ENCODE measurements around the gene IGSF8.

IGSF8 gene

GRCh38 chr1:160076295-160076694 is 22.1 kb downstream of the IGSF8 start:
- ChIA-PET POLR2A (interaction anchor here (1.0 kb wide), 1 partner anchor 9 kb away, joined by 3 read pairs; no protein-coding TSS in a partner anchor), CTCF (interaction anchor here (0.9 to 9.2 kb wide), 5 partner anchors 10 to 34 kb away, joined by 3 to 100 read pairs (median 32); no protein-coding TSS in a partner anchor)
- 100% methylated on average over 2 of the region's 3 CpGs for WGBS (ENCODE audit: insufficient coverage)
- Histone ChIP-seq H3K4me1 (ENCODE audit: control extremely low read depth in 1 of 4, control insufficient read depth in 4 of 4, insufficient read depth in 4 of 4, low read length in 3 of 4) (peaks cover 0 to 2% (median 0%) of the 10 kb centered on the region in 4 experiments), H3K27ac (ENCODE audit: insufficient read depth in 1 of 2, low read depth in 1 of 2, low read length in 2 of 2, poor library complexity in 1 of 2, severe bottlenecking in 2 of 2) (no peak overlapping the region), H3K9me3 (ENCODE audit: control extremely low read depth in 1 of 5, control insufficient read depth in 4 of 5, insufficient read depth in 2 of 5, low read depth in 1 of 5, low read length in 4 of 5) (no peaks in the 10 kb centered on the region), H3K36me3 (ENCODE audit: control insufficient read depth in 4 of 4, insufficient read depth in 4 of 4, low read length in 3 of 4) (no peaks in the 10 kb centered on the region), H3K4me3 (ENCODE audit: control insufficient read depth in 1 of 7, extremely low read depth in 1 of 7, insufficient read depth in 4 of 7, low read depth in 2 of 7, low read length in 6 of 7) (no peak overlapping the region), H3K27me3 (replicated peaks in 2 of 5; ENCODE audit: control insufficient read depth in 4 of 5, insufficient read depth in 5 of 5, low read length in 4 of 5) (peaks cover 13 to 31% (median 29%) of the 10 kb centered on the region in 5 experiments)
- no peak for DNase-seq

- POLR2A ChIA-PET, result interaction anchor here (1.0 kb wide), 1 partner anchor 8 kb away, joined by 3 read pairs; no protein-coding TSS in a partner anchor
- Histone ChIP-seq H3K9me3 (ENCODE audit: control extremely low read depth in 1 of 5, control insufficient read depth in 4 of 5, insufficient read depth in 2 of 5, low read depth in 1 of 5, low read length in 4 of 5) (no peaks in the 10 kb centered on the region), H3K27me3 (replicated peaks in 2 of 5; ENCODE audit: control insufficient read depth in 4 of 5, insufficient read depth in 5 of 5, low read length in 4 of 5) (peaks cover 13 to 30% (median 29%) of the 10 kb centered on the region in 5 experiments), H3K27ac (ENCODE audit: insufficient read depth in 1 of 2, low read depth in 1 of 2, low read length in 2 of 2, poor library complexity in 1 of 2, severe bottlenecking in 2 of 2) (no peak overlapping the region), H3K4me3 (ENCODE audit: control insufficient read depth in 1 of 7, extremely low read depth in 1 of 7, insufficient read depth in 4 of 7, low read depth in 2 of 7, low read length in 6 of 7) (no peak overlapping the region), H3K36me3 (ENCODE audit: control insufficient read depth in 4 of 4, insufficient read depth in 4 of 4, low read length in 3 of 4) (no peaks in the 10 kb centered on the region), H3K4me1 (ENCODE audit: control extremely low read depth in 1 of 4, control insufficient read depth in 4 of 4, insufficient read depth in 4 of 4, low read length in 3 of 4) (peaks cover under 1 to 4% (median 3%) of the 10 kb centered on the region in 4 experiments)
- CTCF ChIA-PET, result interaction anchor here (0.9 to 9.2 kb wide), 5 partner anchors 9 to 33 kb away, joined by 3 to 100 read pairs (median 32); no protein-coding TSS in a partner anchor
- DNase-seq, result no peak
- WGBS (ENCODE audit: insufficient coverage), result 44% methylated on average over 1 of the region's 2 CpGs
These were observed 22.6 kb downstream of the IGSF8 start for GRCh38 chr1:160075836-160076235.

DNA sequence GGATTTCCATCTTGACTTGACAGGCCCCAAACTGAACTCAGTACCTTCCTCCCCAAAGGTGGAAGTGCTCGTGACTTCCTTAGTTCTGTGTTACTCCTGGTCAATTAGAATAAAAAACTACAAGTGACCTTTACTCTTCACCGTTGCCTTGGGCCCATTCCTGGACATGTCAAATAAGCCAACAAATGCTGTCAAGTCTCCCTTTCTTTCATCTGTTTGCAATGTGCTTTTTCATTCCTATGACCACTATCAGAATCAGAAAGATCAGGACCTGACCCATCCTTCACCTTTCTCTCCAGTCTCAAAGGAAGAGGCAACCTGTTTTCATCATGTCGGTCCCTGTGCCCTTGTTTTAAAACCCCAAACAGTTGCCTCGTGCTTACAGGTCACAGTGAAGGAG is 23.6 kb downstream of the IGSF8 start:
- H3K36me3 ChIP-seq (ENCODE audit: control insufficient read depth in 4 of 4, insufficient read depth in 4 of 4, low read length in 3 of 4), result no peaks in the 10 kb centered on the region
- ChIA-PET CTCF (interaction anchor here (1.3 to 9.2 kb wide), 4 partner anchors 12 to 28 kb away, joined by 4 to 100 read pairs (median 36); no protein-coding TSS in a partner anchor), POLR2A (no interaction called here)
- H3K4me3 ChIP-seq (ENCODE audit: control insufficient read depth in 1 of 7, extremely low read depth in 1 of 7, insufficient read depth in 4 of 7, low read depth in 2 of 7, low read length in 6 of 7), result no peak overlapping the region
- WGBS (ENCODE audit: insufficient coverage), result 97% methylated on average over 4 of the region's 4 CpGs
- no peaks in the 10 kb centered on the region for H3K9me3 ChIP-seq (ENCODE audit: control extremely low read depth in 1 of 5, control insufficient read depth in 4 of 5, insufficient read depth in 2 of 5, low read depth in 1 of 5, low read length in 4 of 5)
- no peak for DNase-seq
- H3K27me3 ChIP-seq (replicated peaks in 2 of 5; ENCODE audit: control insufficient read depth in 4 of 5, insufficient read depth in 5 of 5, low read length in 4 of 5), result peaks cover 4 to 24% (median 22%) of the 10 kb centered on the region in 5 experiments
- no peak overlapping the region for H3K27ac ChIP-seq (ENCODE audit: insufficient read depth in 1 of 2, low read depth in 1 of 2, low read length in 2 of 2, poor library complexity in 1 of 2, severe bottlenecking in 2 of 2)
- peaks cover 6 to 12% (median 7%) of the 10 kb centered on the region in 4 experiments for H3K4me1 ChIP-seq (ENCODE audit: control extremely low read depth in 1 of 4, control insufficient read depth in 4 of 4, insufficient read depth in 4 of 4, low read length in 3 of 4)

- CTCF ChIA-PET, result interaction anchor here (1.2 to 6.3 kb wide), 5 partner anchors 9 to 181 kb away, joined by 3 to 42 read pairs (median 12); partner anchors contain the start of genes IGSF8 and KCNJ9
- POLR2A ChIA-PET, result no interaction called here
- H3K27ac ChIP-seq (ENCODE audit: insufficient read depth in 1 of 2, low read depth in 1 of 2, low read length in 2 of 2, poor library complexity in 1 of 2, severe bottlenecking in 2 of 2), result no peak overlapping the region
These were observed 27.1 kb downstream of the IGSF8 start for GRCh38 chr1:160071289-160071688.

DNA sequence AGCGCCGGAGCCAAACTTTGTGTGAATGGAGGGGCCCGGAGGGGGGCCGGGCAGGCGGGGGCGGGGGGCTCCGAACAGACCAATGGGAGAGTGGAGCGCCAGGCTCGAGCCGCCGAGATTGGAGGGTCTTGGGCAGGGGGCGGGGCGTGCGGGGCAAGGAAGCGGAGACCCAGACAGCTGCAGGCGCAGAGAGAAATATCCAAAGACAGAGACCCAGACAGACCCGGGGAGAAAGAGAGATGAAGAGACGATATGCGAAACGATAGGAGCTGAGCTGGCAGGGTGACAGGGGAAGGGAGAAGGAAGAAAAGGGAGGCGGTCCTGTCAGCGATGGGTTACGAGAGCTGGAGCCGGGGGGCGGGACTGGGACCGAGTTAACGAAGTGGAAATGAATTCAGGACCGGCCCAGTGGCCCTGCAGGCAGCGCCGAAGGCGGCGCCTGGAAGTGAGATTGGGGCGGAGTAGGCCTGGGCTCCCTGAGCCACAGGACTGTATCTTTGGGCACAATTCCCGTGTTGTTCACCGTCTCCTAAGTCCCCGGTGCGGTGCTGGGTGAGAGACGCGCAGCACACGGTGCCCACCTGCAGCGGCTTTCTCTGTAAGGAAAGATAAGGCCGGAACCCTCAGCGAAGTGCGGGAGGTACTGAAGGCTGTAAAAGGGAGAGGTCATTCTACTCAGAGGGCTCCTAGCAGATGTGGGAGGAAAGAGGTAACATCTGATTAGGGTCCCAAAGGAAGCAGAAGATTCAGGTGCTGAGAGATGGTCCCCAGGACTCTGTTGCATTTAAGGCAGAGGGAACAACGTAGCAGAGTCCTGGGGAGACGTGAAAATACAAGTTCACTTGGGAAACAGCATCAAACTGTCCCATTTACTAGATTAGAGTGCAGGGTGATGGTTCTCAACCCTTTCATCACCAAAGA is 27.9 kb downstream of the IGSF8 start:
- peak; percentile 65 to 84 (median 79) for DNase-seq
- POLR2A ChIA-PET, result no interaction called here
- H3K4me1 ChIP-seq (ENCODE audit: control extremely low read depth in 1 of 4, control insufficient read depth in 4 of 4, insufficient read depth in 4 of 4, low read length in 3 of 4), result peaks cover 6 to 13% (median 8%) of the 10 kb centered on the region in 4 experiments
- H3K27ac ChIP-seq (ENCODE audit: insufficient read depth in 1 of 2, low read depth in 1 of 2, low read length in 2 of 2, poor library complexity in 1 of 2, severe bottlenecking in 2 of 2), result no peak overlapping the region
- H3K27me3 ChIP-seq (replicated peaks in 2 of 5; ENCODE audit: control insufficient read depth in 4 of 5, insufficient read depth in 5 of 5, low read length in 4 of 5), result peaks cover 6 to 30% (median 23%) of the 10 kb centered on the region in 5 experiments
- CTCF ChIA-PET, result interaction anchor here (1.0 to 6.3 kb wide), 7 partner anchors 10 to 221 kb away, joined by 3 to 42 read pairs (median 3); partner anchors contain the start of genes IGSF8 and KCNJ9
- H3K4me3 ChIP-seq (ENCODE audit: control insufficient read depth in 1 of 7, extremely low read depth in 1 of 7, insufficient read depth in 4 of 7, low read depth in 2 of 7, low read length in 6 of 7), result peak overlapping the region; percentile 32 to 93 (median 77)
- 0% methylated on average over 38 of the region's 46 CpGs for WGBS (ENCODE audit: insufficient coverage)
- H3K36me3 ChIP-seq (ENCODE audit: control insufficient read depth in 4 of 4, insufficient read depth in 4 of 4, low read length in 3 of 4), result no peaks in the 10 kb centered on the region
- H3K9me3 ChIP-seq (ENCODE audit: control extremely low read depth in 1 of 5, control insufficient read depth in 4 of 5, insufficient read depth in 2 of 5, low read depth in 1 of 5, low read length in 4 of 5), result no peaks in the 10 kb centered on the region

More at GRCh38 chr1:160071289-160071688, 27.1 kb downstream of the IGSF8 start:
- Histone ChIP-seq H3K27me3 (replicated peaks in 2 of 5; ENCODE audit: control insufficient read depth in 4 of 5, insufficient read depth in 5 of 5, low read length in 4 of 5) (peaks cover 6 to 34% (median 23%) of the 10 kb centered on the region in 5 experiments), H3K4me3 (ENCODE audit: control insufficient read depth in 1 of 7, extremely low read depth in 1 of 7, insufficient read depth in 4 of 7, low read depth in 2 of 7, low read length in 6 of 7) (no peak overlapping the region), H3K9me3 (ENCODE audit: control extremely low read depth in 1 of 5, control insufficient read depth in 4 of 5, insufficient read depth in 2 of 5, low read depth in 1 of 5, low read length in 4 of 5) (no peaks in the 10 kb centered on the region), H3K36me3 (ENCODE audit: control insufficient read depth in 4 of 4, insufficient read depth in 4 of 4, low read length in 3 of 4) (no peaks in the 10 kb centered on the region), H3K4me1 (ENCODE audit: control extremely low read depth in 1 of 4, control insufficient read depth in 4 of 4, insufficient read depth in 4 of 4, low read length in 3 of 4) (peaks cover 6 to 13% (median 8%) of the 10 kb centered on the region in 4 experiments)
- DNase-seq, result no peak
- 94% methylated on average over 5 of the region's 5 CpGs for WGBS (ENCODE audit: insufficient coverage)

- Histone ChIP-seq H3K36me3 (ENCODE audit: control insufficient read depth in 4 of 4, insufficient read depth in 4 of 4, low read length in 3 of 4) (no peaks in the 10 kb centered on the region), H3K4me1 (ENCODE audit: control extremely low read depth in 1 of 4, control insufficient read depth in 4 of 4, insufficient read depth in 4 of 4, low read length in 3 of 4) (peaks cover 6 to 13% (median 8%) of the 10 kb centered on the region in 4 experiments), H3K4me3 (ENCODE audit: control insufficient read depth in 1 of 7, extremely low read depth in 1 of 7, insufficient read depth in 4 of 7, low read depth in 2 of 7, low read length in 6 of 7) (peak within 1 kb of the TSS; percentile 32 to 93 (median 77)), H3K27ac (ENCODE audit: insufficient read depth in 1 of 2, low read depth in 1 of 2, low read length in 2 of 2, poor library complexity in 1 of 2, severe bottlenecking in 2 of 2) (no peak within 1 kb of the TSS), H3K27me3 (replicated peaks in 2 of 5; ENCODE audit: control insufficient read depth in 4 of 5, insufficient read depth in 5 of 5, low read length in 4 of 5) (peaks cover 6 to 30% (median 23%) of the 10 kb centered on the region in 5 experiments), H3K9me3 (ENCODE audit: control extremely low read depth in 1 of 5, control insufficient read depth in 4 of 5, insufficient read depth in 2 of 5, low read depth in 1 of 5, low read length in 4 of 5) (no peaks in the 10 kb centered on the region)
- POLR2A ChIA-PET, result no interaction called here
- CTCF ChIA-PET, result interaction anchor here (1.0 to 6.3 kb wide), 5 partner anchors 10 to 222 kb away, joined by 3 to 42 read pairs (median 3); partner anchors contain the start of gene KCNJ9
- no peak for DNase-seq
- 9% methylated on average over 18 of the region's 32 CpGs for WGBS (ENCODE audit: insufficient coverage)
These were observed 28.8 kb downstream of the IGSF8 start, which contains the start of gene KCNJ10 for GRCh38 chr1:160069460-160070231. Gene KCNJ10 (minus strand): TSS chr1:160070160. CDS start chr1:160042532, 27,628 bp downstream.

All from common myeloid progenitor, CD34-positive (primary cell).